LNCAP (cell line): Measurements from ENCODE around the gene S100A3.

Experiments
- CTCF ChIP-seq: fragments of 450-650 bp; IDR thresholded peaks from 2 replicates; pipeline ENCODE4 v1.5.1; 2017; ENCODE audit warnings: mild to moderate bottlenecking

Gene S100A3

GRCh38 chr1:153520818-153521476 is 28.1 kb downstream of the S100A3 start:
- TF ChIP-seq CTCF, result no peak

GRCh38 chr1:153519242-153519641 is 29.8 kb downstream of the S100A3 start:
- no peak for TF ChIP-seq CTCF

- TF ChIP-seq CTCF, result no peak
These were observed 33.3 kb downstream of the S100A3 start for GRCh38 chr1:153515504-153516394.

GRCh38 chr1:153513666-153514065 is 35.4 kb downstream of the S100A3 start:
- TF ChIP-seq CTCF, result no peak

- TF ChIP-seq CTCF, result no peak
These were observed 36.0 kb downstream of the S100A3 start for GRCh38 chr1:153513023-153513422.

GRCh38 chr1:153510984-153511410 is 38.1 kb downstream of the S100A3 start:
- TF ChIP-seq CTCF, result peak; percentile 89

GRCh38 chr1:153509729-153510354 is 39.2 kb downstream of the S100A3 start:
- peak; percentile 81 for TF ChIP-seq CTCF
